HepG2 (cell line): Measurements from ENCODE around the gene KLF9. TPM values are rescaled to one million over a fixed set of nuclear protein-coding genes. Genes with fewer than 3 reads are reported as not detected.

ENCODE experiments used
- CENPT ChIP-seq: sonication (generic); formaldehyde crosslinking; IDR thresholded peaks from 2 replicates; pipeline ENCODE4 v1.8.0; 2022; ENCODE audit warnings: low read depth, mild to moderate bottlenecking, moderate library complexity, missing genetic modification reagents
- CHD4 ChIP-seq: fragments of 200-600 bp; sonication (generic); IDR thresholded peaks from 2 replicates; pipeline ENCODE4 v1.7.0; 2017; ENCODE audit warnings: mild to moderate bottlenecking, low read length, borderline replicate concordance
- ISL2 ChIP-seq: sonication (generic); formaldehyde crosslinking; IDR thresholded peaks from 2 replicates; pipeline ENCODE4 v1.5.0; 2020; ENCODE audit warnings: missing genetic modification reagents
- MIER2 ChIP-seq: IDR thresholded peaks from 2 replicates; pipeline ENCODE4 v1.6.1; 2016; ENCODE audit warnings: missing biosample characterization, missing genetic modification reagents
- PAF1 ChIP-seq: IDR thresholded peaks from 2 replicates; pipeline ENCODE4 v1.6.1; 2016; ENCODE audit warnings: missing genetic modification reagents, missing compliant biosample characterization
- POGK ChIP-seq: sonication (generic); formaldehyde crosslinking; conservative IDR thresholded peaks from 2 replicates; pipeline ENCODE4 v1.8.0; 2022; ENCODE audit warnings: mild to moderate bottlenecking, moderate library complexity, missing genetic modification reagents
- REST ChIP-seq, 2 experiments: IDR thresholded peaks; 2 replicates each; pipeline ENCODE4 v1.6.1; 2011 to 2012; ENCODE audit warnings: low read length in 2 of 2, borderline replicate concordance in 1 of 2, low read depth in 1 of 2, mild to moderate bottlenecking in 1 of 2, moderate library complexity in 1 of 2
- SAFB2 ChIP-seq: sonication (generic); formaldehyde crosslinking; IDR thresholded peaks from 2 replicates; pipeline ENCODE4 v1.5.1; 2020; ENCODE audit warnings: missing genetic modification reagents, low read depth, mild to moderate bottlenecking, borderline replicate concordance
- SMARCE1 ChIP-seq: fragments of 450-650 bp; IDR thresholded peaks from 2 replicates; pipeline ENCODE4 v1.6.1; 2017; ENCODE audit warnings: borderline replicate concordance
- SRY ChIP-seq: sonication (generic); formaldehyde crosslinking; IDR thresholded peaks from 2 replicates; pipeline ENCODE4 v1.8.0; 2022; ENCODE audit warnings: mild to moderate bottlenecking, missing genetic modification reagents
- ZIK1 ChIP-seq: sonication (generic); formaldehyde crosslinking; IDR thresholded peaks from 2 replicates; pipeline ENCODE4 v1.5.0; 2020; ENCODE audit warnings: mild to moderate bottlenecking, low read depth, missing genetic modification reagents, borderline replicate concordance
- ZNF317 ChIP-seq: sonication (generic); formaldehyde crosslinking; IDR thresholded peaks from 2 replicates; pipeline ENCODE4 v1.5.0; 2020; ENCODE audit warnings: mild to moderate bottlenecking, missing genetic modification reagents
- ZNF326 ChIP-seq: sonication (generic); formaldehyde crosslinking; IDR thresholded peaks from 2 replicates; pipeline ENCODE4 v1.4.0; 2020; ENCODE audit warnings: missing genetic modification reagents, borderline replicate concordance
- ZNF512B ChIP-seq: sonication (generic); formaldehyde crosslinking; IDR thresholded peaks from 2 replicates; pipeline ENCODE4 v1.5.1; 2020; ENCODE audit warnings: missing genetic modification reagents, mild to moderate bottlenecking, borderline replicate concordance
- ZNF792 ChIP-seq: IDR thresholded peaks from 2 replicates; pipeline ENCODE4 v1.6.1; 2016
- polyA plus RNA-seq, 8 experiments: library from polyadenylated mRNA; depleted of rRNA in 3 of 8; stranded (reverse) in 7 of 8; unstranded in 1 of 8; fragments of >200 nt; fragmentation: Illumina TruSeq in 4 of 8; extraction: Trizol in 4 of 8; gene quantifications; 2 replicates each; pipeline versions ENCODE4 v1.2.1 to v1.2.3, GENCODE V29; 2011 to 2016; ENCODE audit warnings: low read depth in 4 of 8, missing spikeins in 1 of 8, mixed read lengths in 1 of 8; ENCODE audit not compliant: insufficient read depth in 1 of 8
- total RNA-seq, 5 experiments: library from RNA; depleted of rRNA; stranded (reverse); fragments of >200 nt; fragmentation: Illumina TruSeq; extraction: Trizol; gene quantifications; 2 replicates each; pipeline ENCODE4 v1.2.3, GENCODE V29; 2016; ENCODE audit warnings: low read depth in 1 of 5
- TF ChIP-seq, protein P1 (sequence below): sonication (generic); formaldehyde crosslinking; IDR thresholded peaks from 2 replicates; pipeline ENCODE4 v1.4.0; 2020; ENCODE audit warnings: missing genetic modification reagents
- TF ChIP-seq, protein P2 (sequence below): IDR thresholded peaks from 2 replicates; pipeline ENCODE4 v1.6.1; 2016

KLF9 gene
- total and polyA plus RNA-seq, 2 of the 13 experiments (the other 11 are each of a cell fraction or from before 2014, with no cell fraction given): 5.7 to 7.2 TPM

GRCh38 chr9:70420441-70421271 is 6.2 kb upstream of the KLF9 start (continued):
- TF ChIP-seq POGK (CRISPR knock-in tag) (peak; percentile 32; the same call in 1 of the 2 replicates), SMARCE1 (no peak), REST (IDR thresholded peaks at IDR 0.05; ENCODE audit: borderline replicate concordance in 1 of 2, low read depth in 1 of 2, low read length in 2 of 2) (peak in 1 of 2 experiments; percentile 17; a peak in 1 of 4 replicates), ZNF792 (CRISPR knock-in tag) (no peak), ZNF326 (no peak), ZNF512B (CRISPR knock-in tag) (0 out of 2 replicates have a peak, but pooled peaks have one; percentile 39), MIER2 (CRISPR knock-in tag) (no peak), PAF1 (no peak; the same call in 1 of the 2 replicates), SRY (no peak), ISL2 (CRISPR knock-in tag) (no peak), ZNF317 (peak; percentile 50; the same call in 1 of the 2 replicates), SAFB2 (CRISPR knock-in tag) (0 out of 2 replicates have a peak, but pooled peaks have one; percentile 51), CENPT (CRISPR knock-in tag) (no peak), ZIK1 (CRISPR knock-in tag) (no peak), CHD4 (peak; percentile 49; the same call in 1 of the 2 replicates)
- TF ChIP-seq, protein P1, sequence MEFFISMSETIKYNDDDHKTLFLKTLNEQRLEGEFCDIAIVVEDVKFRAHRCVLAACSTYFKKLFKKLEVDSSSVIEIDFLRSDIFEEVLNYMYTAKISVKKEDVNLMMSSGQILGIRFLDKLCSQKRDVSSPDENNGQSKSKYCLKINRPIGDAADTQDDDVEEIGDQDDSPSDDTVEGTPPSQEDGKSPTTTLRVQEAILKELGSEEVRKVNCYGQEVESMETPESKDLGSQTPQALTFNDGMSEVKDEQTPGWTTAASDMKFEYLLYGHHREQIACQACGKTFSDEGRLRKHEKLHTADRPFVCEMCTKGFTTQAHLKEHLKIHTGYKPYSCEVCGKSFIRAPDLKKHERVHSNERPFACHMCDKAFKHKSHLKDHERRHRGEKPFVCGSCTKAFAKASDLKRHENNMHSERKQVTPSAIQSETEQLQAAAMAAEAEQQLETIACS: no peak
- TF ChIP-seq, protein P2, sequence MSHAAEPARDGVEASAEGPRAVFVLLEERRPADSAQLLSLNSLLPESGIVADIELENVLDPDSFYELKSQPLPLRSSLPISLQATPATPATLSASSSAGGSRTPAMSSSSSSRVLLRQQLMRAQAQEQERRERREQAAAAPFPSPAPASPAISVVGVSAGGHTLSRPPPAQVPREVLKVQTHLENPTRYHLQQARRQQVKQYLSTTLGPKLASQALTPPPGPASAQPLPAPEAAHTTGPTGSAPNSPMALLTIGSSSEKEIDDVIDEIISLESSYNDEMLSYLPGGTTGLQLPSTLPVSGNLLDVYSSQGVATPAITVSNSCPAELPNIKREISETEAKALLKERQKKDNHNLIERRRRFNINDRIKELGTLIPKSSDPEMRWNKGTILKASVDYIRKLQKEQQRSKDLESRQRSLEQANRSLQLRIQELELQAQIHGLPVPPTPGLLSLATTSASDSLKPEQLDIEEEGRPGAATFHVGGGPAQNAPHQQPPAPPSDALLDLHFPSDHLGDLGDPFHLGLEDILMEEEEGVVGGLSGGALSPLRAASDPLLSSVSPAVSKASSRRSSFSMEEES (CRISPR knock-in tag): peak; percentile 76
